ENCODE results near the gene DOCK4. TPM values are rescaled to one million over a fixed set of nuclear protein-coding genes. Genes with fewer than 3 reads are reported as not detected.

DOCK4 gene
- polyA plus RNA-seq, 1 donor: 8.1 TPM

DNA sequence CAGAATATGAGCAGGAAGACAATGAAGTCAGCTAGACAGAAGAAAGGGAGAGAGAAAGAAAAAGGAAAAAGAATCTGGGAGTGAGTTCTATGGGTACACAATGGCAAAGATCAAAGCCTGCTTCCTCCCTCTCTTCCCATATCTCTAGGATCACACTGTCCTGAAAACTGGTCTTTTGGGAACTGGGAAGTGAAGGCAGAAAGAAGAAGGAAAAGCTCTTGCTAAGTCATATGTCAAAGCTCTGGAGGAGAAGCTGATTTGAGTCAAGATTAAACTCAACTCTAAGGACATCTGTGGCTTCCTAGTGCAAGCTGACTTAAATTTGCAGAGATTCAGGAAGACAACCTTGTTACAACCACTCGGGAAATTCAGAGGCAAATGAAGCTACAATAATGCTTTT is 147.5 kb downstream of the DOCK4 start:
- H3K4me3 ChIP-seq (ENCODE audit: low read length): no peak overlapping the region
- H3K9me3 ChIP-seq (ENCODE audit: control insufficient read depth, low read depth, low read length): no peaks in the 10 kb centered on the region
- no peak overlapping the region for H3K27ac ChIP-seq (ENCODE audit: low read length)
- H3K27me3 ChIP-seq (ENCODE audit: control insufficient read depth, insufficient read depth, low read length): no peaks in the 10 kb centered on the region
- H3K4me1 ChIP-seq (ENCODE audit: control insufficient read depth, insufficient read depth, low read length): no peaks in the 10 kb centered on the region
- DNase-seq: no peak
- 86% methylated on average over 1 of the region's 1 CpG for WGBS (ENCODE audit: insufficient coverage, low lambda C conversion rate)
- H3K36me3 ChIP-seq (ENCODE audit: control insufficient read depth, insufficient read depth, low read length): no peaks in the 10 kb centered on the region

DNA sequence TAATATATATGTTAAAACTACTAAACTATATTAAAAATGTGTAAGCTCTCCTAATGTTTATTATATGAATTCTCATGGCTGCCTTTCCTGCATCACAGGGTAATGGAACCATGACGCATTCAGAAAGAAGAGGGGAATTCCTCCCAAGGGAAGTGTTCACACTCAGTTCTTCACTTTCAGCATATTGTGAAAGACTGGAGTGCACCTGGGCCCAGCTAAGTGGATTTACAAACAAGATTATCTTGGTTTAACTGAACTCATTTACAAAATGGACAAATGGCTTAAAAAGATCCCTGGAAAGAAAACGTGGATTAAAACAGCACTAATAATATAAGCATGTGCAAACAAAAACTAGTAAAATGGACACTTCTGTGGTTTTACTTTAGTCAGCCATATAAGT is 149.8 kb downstream of the DOCK4 start:
- H3K4me1 ChIP-seq (ENCODE audit: control insufficient read depth, insufficient read depth, low read length): no peaks in the 10 kb centered on the region
- no peak overlapping the region for H3K27ac ChIP-seq (ENCODE audit: low read length)
- no peaks in the 10 kb centered on the region for H3K27me3 ChIP-seq (ENCODE audit: control insufficient read depth, insufficient read depth, low read length)
- no peaks in the 10 kb centered on the region for H3K36me3 ChIP-seq (ENCODE audit: control insufficient read depth, insufficient read depth, low read length)
- H3K9me3 ChIP-seq (ENCODE audit: control insufficient read depth, low read depth, low read length): no peaks in the 10 kb centered on the region
- WGBS (ENCODE audit: insufficient coverage, low lambda C conversion rate): 33% methylated on average over 1 of the region's 2 CpGs
- no peak overlapping the region for H3K4me3 ChIP-seq (ENCODE audit: low read length)
- peak in 1 of 2 donors; percentile 20 for DNase-seq

GRCh38 chr7:112053737-112054069 is 152.5 kb downstream of the DOCK4 start:
- Histone ChIP-seq H3K36me3 (ENCODE audit: control insufficient read depth, insufficient read depth, low read length) (no peaks in the 10 kb centered on the region), H3K4me1 (ENCODE audit: control insufficient read depth, insufficient read depth, low read length) (no peaks in the 10 kb centered on the region), H3K9me3 (ENCODE audit: control insufficient read depth, low read depth, low read length) (no peaks in the 10 kb centered on the region), H3K4me3 (ENCODE audit: low read length) (no peak overlapping the region), H3K27ac (ENCODE audit: low read length) (no peak overlapping the region), H3K27me3 (ENCODE audit: control insufficient read depth, insufficient read depth, low read length) (no peaks in the 10 kb centered on the region)
- no CpG with 5 or more reads among the region's 5 CpGs for WGBS (ENCODE audit: insufficient coverage, low lambda C conversion rate)
- DNase-seq: no peak

DNA sequence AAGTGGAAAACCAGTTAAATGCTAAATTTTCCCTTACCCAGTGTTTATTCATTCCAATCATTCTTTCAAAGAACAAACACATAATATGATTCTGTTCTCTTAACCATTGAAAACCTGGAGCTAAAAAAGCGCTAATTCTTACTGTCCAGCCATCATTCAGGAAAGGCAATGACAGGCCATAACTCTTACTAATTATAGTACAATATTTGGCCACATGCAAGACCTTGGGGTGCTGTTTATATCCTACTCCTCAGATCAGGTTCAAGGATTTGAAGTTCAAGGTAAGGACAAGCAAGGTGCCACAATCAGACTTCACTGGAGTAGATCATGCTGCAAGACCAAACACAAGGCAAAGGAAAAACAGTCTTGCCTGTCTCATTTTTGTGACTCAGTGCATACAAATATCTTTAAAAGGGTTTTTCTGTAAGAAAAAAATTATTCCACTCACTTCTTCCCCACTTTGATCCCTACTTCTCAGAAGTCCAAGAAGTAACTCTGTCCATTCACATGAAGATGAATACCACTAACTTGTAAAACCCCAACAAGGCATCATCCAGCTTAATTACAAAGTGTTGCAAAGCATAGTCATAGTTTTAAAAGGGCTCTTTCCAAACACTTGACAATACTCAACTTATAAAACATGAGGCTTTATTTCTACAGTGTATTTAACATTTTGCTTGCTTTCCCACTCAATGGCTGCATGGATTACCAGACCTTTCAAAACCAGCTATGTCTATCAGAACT is 153.0 kb downstream of the DOCK4 start:
- DNase-seq: no peak
- H3K4me1 ChIP-seq (ENCODE audit: control insufficient read depth, insufficient read depth, low read length): no peaks in the 10 kb centered on the region
- no peaks in the 10 kb centered on the region for H3K27me3 ChIP-seq (ENCODE audit: control insufficient read depth, insufficient read depth, low read length)
- no peak overlapping the region for H3K4me3 ChIP-seq (ENCODE audit: low read length)
- no peak overlapping the region for H3K27ac ChIP-seq (ENCODE audit: low read length)
- no peaks in the 10 kb centered on the region for H3K36me3 ChIP-seq (ENCODE audit: control insufficient read depth, insufficient read depth, low read length)
- no peaks in the 10 kb centered on the region for H3K9me3 ChIP-seq (ENCODE audit: control insufficient read depth, low read depth, low read length)
- WGBS (ENCODE audit: insufficient coverage, low lambda C conversion rate): 100% methylated on average over 1 of the region's 1 CpG

- Histone ChIP-seq H3K9me3 (ENCODE audit: control insufficient read depth, low read depth, low read length) (no peaks in the 10 kb centered on the region), H3K4me3 (ENCODE audit: low read length) (no peak overlapping the region), H3K27me3 (ENCODE audit: control insufficient read depth, insufficient read depth, low read length) (no peaks in the 10 kb centered on the region), H3K4me1 (ENCODE audit: control insufficient read depth, insufficient read depth, low read length) (no peaks in the 10 kb centered on the region), H3K36me3 (ENCODE audit: control insufficient read depth, insufficient read depth, low read length) (no peaks in the 10 kb centered on the region), H3K27ac (ENCODE audit: low read length) (no peak overlapping the region)
- 80% methylated on average over 1 of the region's 1 CpG for WGBS (ENCODE audit: insufficient coverage, low lambda C conversion rate)
- no peak for DNase-seq
Measured at GRCh38 chr7:112052498-112052897, 153.7 kb downstream of the DOCK4 start.

GRCh38 chr7:112050250-112050881 is 155.8 kb downstream of the DOCK4 start:
- WGBS (ENCODE audit: insufficient coverage, low lambda C conversion rate): no CpG with 5 or more reads among the region's 4 CpGs
- no peak for DNase-seq

GRCh38 chr7:112049555-112050249 is 156.5 kb downstream of the DOCK4 start:
- Histone ChIP-seq H3K4me3 (ENCODE audit: low read length) (no peak overlapping the region), H3K27ac (ENCODE audit: low read length) (no peak overlapping the region), H3K9me3 (ENCODE audit: control insufficient read depth, low read depth, low read length) (no peaks in the 10 kb centered on the region), H3K4me1 (ENCODE audit: control insufficient read depth, insufficient read depth, low read length) (no peaks in the 10 kb centered on the region), H3K36me3 (ENCODE audit: control insufficient read depth, insufficient read depth, low read length) (no peaks in the 10 kb centered on the region), H3K27me3 (ENCODE audit: control insufficient read depth, insufficient read depth, low read length) (no peaks in the 10 kb centered on the region)
- DNase-seq: no peak
- 80% methylated on average over 1 of the region's 2 CpGs for WGBS (ENCODE audit: insufficient coverage, low lambda C conversion rate)

More at GRCh38 chr7:112050250-112050881, 155.8 kb downstream of the DOCK4 start:
- Histone ChIP-seq H3K4me1 (ENCODE audit: control insufficient read depth, insufficient read depth, low read length) (no peaks in the 10 kb centered on the region), H3K9me3 (ENCODE audit: control insufficient read depth, low read depth, low read length) (no peaks in the 10 kb centered on the region), H3K36me3 (ENCODE audit: control insufficient read depth, insufficient read depth, low read length) (no peaks in the 10 kb centered on the region), H3K27ac (ENCODE audit: low read length) (no peak overlapping the region), H3K4me3 (ENCODE audit: low read length) (no peak overlapping the region), H3K27me3 (ENCODE audit: control insufficient read depth, insufficient read depth, low read length) (no peaks in the 10 kb centered on the region)

DNA sequence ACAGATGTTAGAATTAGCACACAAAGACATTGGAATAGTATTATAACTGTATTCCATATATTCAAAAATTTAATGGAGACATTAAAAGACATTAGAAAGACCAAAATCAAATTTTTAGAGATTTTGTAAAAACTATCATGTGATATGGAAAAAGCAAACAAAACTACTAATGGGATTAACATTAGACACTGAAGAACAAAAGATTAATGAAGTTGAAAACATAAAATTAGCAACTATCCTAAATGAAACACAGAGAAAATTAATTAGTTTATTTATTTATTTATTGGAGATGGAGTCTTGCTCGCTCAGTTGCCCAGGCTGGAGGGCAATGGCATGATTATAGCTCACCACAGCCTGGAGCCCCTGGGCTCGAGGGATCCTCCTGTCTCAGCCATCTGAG is 158.8 kb downstream of the DOCK4 start:
- no CpG with 5 or more reads among the region's 2 CpGs for WGBS (ENCODE audit: insufficient coverage, low lambda C conversion rate)
- H3K27me3 ChIP-seq (ENCODE audit: control insufficient read depth, insufficient read depth, low read length): no peaks in the 10 kb centered on the region
- H3K4me3 ChIP-seq (ENCODE audit: low read length): no peak overlapping the region

DNA sequence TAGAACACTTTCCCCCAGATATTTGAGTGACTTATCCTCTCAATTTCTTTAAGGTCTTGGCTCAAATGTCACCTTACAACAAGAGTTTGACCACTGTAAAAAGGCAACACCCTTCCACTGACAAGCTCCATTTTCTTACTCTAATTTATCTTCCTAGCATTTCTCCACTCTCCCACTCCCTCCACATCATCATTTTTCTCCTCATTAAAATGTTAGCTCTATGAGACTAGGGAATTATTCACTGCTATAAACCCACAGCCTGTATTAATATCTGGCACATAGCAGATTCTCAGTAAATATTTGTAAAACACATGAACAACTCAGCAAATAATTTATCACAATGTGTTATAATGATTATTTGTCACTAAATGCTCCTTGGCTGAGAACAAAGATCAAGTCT is 161.0 kb downstream of the DOCK4 start:
- Histone ChIP-seq H3K4me3 (ENCODE audit: low read length) (no peak overlapping the region), H3K36me3 (ENCODE audit: control insufficient read depth, insufficient read depth, low read length) (no peaks in the 10 kb centered on the region), H3K9me3 (ENCODE audit: control insufficient read depth, low read depth, low read length) (no peaks in the 10 kb centered on the region), H3K27me3 (ENCODE audit: control insufficient read depth, insufficient read depth, low read length) (no peaks in the 10 kb centered on the region), H3K27ac (ENCODE audit: low read length) (no peak overlapping the region), H3K4me1 (ENCODE audit: control insufficient read depth, insufficient read depth, low read length) (no peaks in the 10 kb centered on the region)
- DNase-seq: no peak

More for the DNA sequence above, 158.8 kb downstream of the DOCK4 start:
- Histone ChIP-seq H3K36me3 (ENCODE audit: control insufficient read depth, insufficient read depth, low read length) (no peaks in the 10 kb centered on the region), H3K9me3 (ENCODE audit: control insufficient read depth, low read depth, low read length) (no peaks in the 10 kb centered on the region), H3K27ac (ENCODE audit: low read length) (no peak overlapping the region), H3K4me1 (ENCODE audit: control insufficient read depth, insufficient read depth, low read length) (no peaks in the 10 kb centered on the region)
- DNase-seq: no peak

- DNase-seq: no peak
- Histone ChIP-seq H3K27me3 (ENCODE audit: control insufficient read depth, insufficient read depth, low read length) (no peaks in the 10 kb centered on the region), H3K9me3 (ENCODE audit: control insufficient read depth, low read depth, low read length) (no peaks in the 10 kb centered on the region), H3K4me3 (ENCODE audit: low read length) (no peak overlapping the region), H3K27ac (ENCODE audit: low read length) (no peak overlapping the region), H3K36me3 (ENCODE audit: control insufficient read depth, insufficient read depth, low read length) (no peaks in the 10 kb centered on the region), H3K4me1 (ENCODE audit: control insufficient read depth, insufficient read depth, low read length) (no peaks in the 10 kb centered on the region)
- WGBS (ENCODE audit: insufficient coverage, low lambda C conversion rate): 90% methylated on average over 2 of the region's 8 CpGs
Measured at GRCh38 chr7:112042631-112043030, 163.6 kb downstream of the DOCK4 start.
